Measurements from ENCODE around the gene PRCC.

- TF ChIP-seq FOXM1 (IDR thresholded peaks at IDR 0.05; ENCODE audit: borderline replicate concordance) (no peak), SP1 (IDR thresholded peaks at IDR 0.05) (no peak), TARDBP (IDR thresholded peaks at IDR 0.05) (no peak), NFRKB (IDR thresholded peaks at IDR 0.05) (no peak), LEF1 (IDR thresholded peaks at IDR 0.05; ENCODE audit: borderline replicate concordance) (no peak), ARNT (IDR thresholded peaks at IDR 0.05) (no peak), FOXK2 (IDR thresholded peaks at IDR 0.05) (no peak), HDGF (IDR thresholded peaks at IDR 0.05; ENCODE audit: borderline replicate concordance) (no peak), SUZ12 (IDR thresholded peaks at IDR 0.05) (no peak), ELF4 (IDR thresholded peaks at IDR 0.05) (no peak), FOXA1 (IDR thresholded peaks at IDR 0.05) (no peak)
These were observed 14.4 kb downstream of the PRCC start for GRCh38 chr1:156781585-156782186.
